ENCODE results near the gene KDM6B.
"Not testable (repeated sequence)": the region's sequence is repeated elsewhere in the genome, so short reads cannot be mapped to it uniquely, and the experiment has no call there.

DNA sequence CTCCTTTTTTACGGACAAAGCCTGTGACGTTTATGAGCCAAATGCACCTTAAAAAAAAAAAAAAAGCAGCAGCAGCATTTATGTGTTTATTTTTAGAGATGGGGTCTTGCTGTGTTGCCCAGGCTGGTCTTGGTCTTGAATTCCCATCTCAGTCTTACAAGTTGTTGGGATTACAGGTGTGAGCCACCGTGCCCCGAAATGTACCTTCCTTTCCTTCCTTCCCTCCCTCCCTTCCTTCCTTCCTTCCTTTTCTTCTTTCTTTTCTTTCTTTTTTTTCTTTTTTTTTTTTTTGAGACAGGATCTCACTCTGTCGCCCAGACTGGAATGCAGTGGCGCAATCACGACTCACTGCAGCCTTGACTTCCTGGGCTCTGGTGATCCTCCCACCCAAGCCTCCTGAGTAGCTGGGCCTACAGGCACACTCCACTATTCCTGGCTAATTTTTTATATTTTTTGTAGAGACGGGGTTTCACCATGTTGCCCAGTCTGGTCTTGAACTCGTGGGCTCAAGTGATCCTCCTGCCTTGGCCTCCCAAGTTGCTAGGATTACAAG lies 24.1 kb upstream of the KDM6B start:
- TF ChIP-seq MAX (CRISPR knock-in tag; IDR thresholded peaks at IDR 0.05); FOSL1 (tag; conservative IDR thresholded peaks at IDR 0.05); PML (IDR thresholded peaks at IDR 0.05; ENCODE audit: low read length); RFX5 (IDR thresholded peaks at IDR 0.05; ENCODE audit: low read depth, low read length); ZNF197 (CRISPR knock-in tag; IDR thresholded peaks at IDR 0.05; ENCODE audit: low read depth); SREBF2 (CRISPR knock-in tag; IDR thresholded peaks at IDR 0.05); CXXC5 (CRISPR knock-in tag; IDR thresholded peaks at IDR 0.05); POLR2A (conservative IDR thresholded peaks at IDR 0.05): not testable (repeated sequence)
- TF ChIP-seq, protein P1, sequence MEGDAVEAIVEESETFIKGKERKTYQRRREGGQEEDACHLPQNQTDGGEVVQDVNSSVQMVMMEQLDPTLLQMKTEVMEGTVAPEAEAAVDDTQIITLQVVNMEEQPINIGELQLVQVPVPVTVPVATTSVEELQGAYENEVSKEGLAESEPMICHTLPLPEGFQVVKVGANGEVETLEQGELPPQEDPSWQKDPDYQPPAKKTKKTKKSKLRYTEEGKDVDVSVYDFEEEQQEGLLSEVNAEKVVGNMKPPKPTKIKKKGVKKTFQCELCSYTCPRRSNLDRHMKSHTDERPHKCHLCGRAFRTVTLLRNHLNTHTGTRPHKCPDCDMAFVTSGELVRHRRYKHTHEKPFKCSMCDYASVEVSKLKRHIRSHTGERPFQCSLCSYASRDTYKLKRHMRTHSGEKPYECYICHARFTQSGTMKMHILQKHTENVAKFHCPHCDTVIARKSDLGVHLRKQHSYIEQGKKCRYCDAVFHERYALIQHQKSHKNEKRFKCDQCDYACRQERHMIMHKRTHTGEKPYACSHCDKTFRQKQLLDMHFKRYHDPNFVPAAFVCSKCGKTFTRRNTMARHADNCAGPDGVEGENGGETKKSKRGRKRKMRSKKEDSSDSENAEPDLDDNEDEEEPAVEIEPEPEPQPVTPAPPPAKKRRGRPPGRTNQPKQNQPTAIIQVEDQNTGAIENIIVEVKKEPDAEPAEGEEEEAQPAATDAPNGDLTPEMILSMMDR (IDR thresholded peaks at IDR 0.05 in 2 of 3, conservative IDR thresholded peaks at IDR 0.05 in 1 of 3; ENCODE audit: insufficient read depth in 2 of 3, low read depth in 1 of 3, low read length in 3 of 3): not testable (repeated sequence)

Measured in K562 (cell line).